Ovary (tissue), 9 donors: Measurements from ENCODE around the gene CIAO3. TPM values are rescaled to one million over a fixed set of nuclear protein-coding genes. Genes with fewer than 3 reads are reported as not detected.
A peak's percentile ranks its signal among the peaks of the same experiment; 100 is the strongest.

ENCODE experiments used
- DNase-seq, 5 donors: peaks; one replicate each; pipeline ENCODE4 v3.0.0-alpha.2; 2019 to 2020
- H3K27ac ChIP-seq, 2 donors: fragments of 200-600 bp; one replicate each; pipeline versions ENCODE4 v1.5.1 to v1.8.0; 2019 to 2022
- H3K27me3 ChIP-seq: fragments of 200-600 bp; one replicate; pipeline ENCODE4 v1.8.0; 2022
- H3K36me3 ChIP-seq: fragments of 200-600 bp; sonication (generic); one replicate; pipeline ENCODE4 v1.5.1; 2019
- H3K4me1 ChIP-seq: one replicate; pipeline ENCODE4 v1.8.1; 2013; ENCODE audit warnings: mild to moderate bottlenecking, moderate library complexity; ENCODE audit not compliant: insufficient read depth
- H3K4me3 ChIP-seq: fragments of 200-600 bp; sonication (generic); one replicate; pipeline ENCODE4 v1.5.1; 2017
- H3K9me3 ChIP-seq, 2 donors: fragments of 200-600 bp in 1 of 2; sonication (generic) in 1 of 2; one replicate each; pipeline versions ENCODE4 v1.5.1 to v1.8.1; 2013 to 2019; ENCODE audit warnings: mild to moderate bottlenecking in 1 of 2, moderate library complexity in 1 of 2
- EP300 ChIP-seq: sonication (generic); formaldehyde crosslinking; IDR thresholded peaks from one replicate; pipeline ENCODE4 v1.6.1; 2017; ENCODE audit warnings: antibody characterized with exemption
- POLR2A ChIP-seq: fragments of 450-650 bp; IDR thresholded peaks from one replicate; pipeline ENCODE4 v1.6.1; 2017; ENCODE audit warnings: antibody characterized with exemption, mild to moderate bottlenecking, moderate library complexity
- WGBS, 3 donors: extraction: QIAGEN DNeasy Blood & Tissue Kit in 1 of 3; methylation state at CpG; one replicate each; pipeline versions ENCODE4 v1.1.5 to v1.1.7; 2013 to 2017; 5-methylcytosine and 5-hydroxymethylcytosine counted together
- intact Hi-C, 4 donors: fragments of 100-400 bp; cut with DNase I; formaldehyde crosslinking; loops; one replicate each; pipeline versions ENCODE4 v1.11.0 to v1.15.1; 2022 to 2023
- polyA plus RNA-seq, 2 donors: library from polyadenylated mRNA; stranded (reverse); fragments of 200-250 nt in 1 of 2; fragments of 350-450 nt in 1 of 2; fragmentation: Illumina TruSeq in 1 of 2; extraction: RNeasy Lipid Tissue Mini Kit (QIAGEN cat#74804) in 1 of 2; gene quantifications; one replicate each; pipeline ENCODE4 v1.2.3, GENCODE V29; 2013 to 2014
- total RNA-seq, 7 donors: library from RNA; depleted of rRNA in 2 of 7; stranded (reverse); fragments of >200 nt in 2 of 7; fragmentation: NEBNext Ultra II Directional in 3 of 7; extraction: Animal tissue kit (Norgen Biotek cat#: 25700) in 3 of 7; gene quantifications; one replicate each; pipeline versions ENCODE4 v1.1.0 to v1.2.4, GENCODE V29; 2016 to 2023
- TF ChIP-seq, protein P1 (sequence below), 3 donors: fragments of 450-650 bp in 2 of 3; fragments of 200-600 bp in 1 of 3; IDR thresholded peaks; one replicate each; pipeline versions ENCODE4 v1.5.1 to v1.8.0; 2016 to 2022; ENCODE audit warnings: antibody characterized with exemption in 3 of 3, mild to moderate bottlenecking in 1 of 3
- donor health status: DM: no; HTN: no; CAD: no; lungs with moderate emphysema.
- donor health status: DM: no; HTN: no; CAD: no.
- donor health status: Bipolar disorder and iron deficiency.
- donor health status: DM: yes; HTN: yes; CAD: no.
- donor health status: DM: no; HTN: no; CAD: no.
- donor health status: DM: yes; HTN: yes; CAD: no.

The CIAO3 gene
- total and polyA plus RNA-seq, 9 donors = 8.5 to 32.5 (median 21.0) TPM

DNA sequence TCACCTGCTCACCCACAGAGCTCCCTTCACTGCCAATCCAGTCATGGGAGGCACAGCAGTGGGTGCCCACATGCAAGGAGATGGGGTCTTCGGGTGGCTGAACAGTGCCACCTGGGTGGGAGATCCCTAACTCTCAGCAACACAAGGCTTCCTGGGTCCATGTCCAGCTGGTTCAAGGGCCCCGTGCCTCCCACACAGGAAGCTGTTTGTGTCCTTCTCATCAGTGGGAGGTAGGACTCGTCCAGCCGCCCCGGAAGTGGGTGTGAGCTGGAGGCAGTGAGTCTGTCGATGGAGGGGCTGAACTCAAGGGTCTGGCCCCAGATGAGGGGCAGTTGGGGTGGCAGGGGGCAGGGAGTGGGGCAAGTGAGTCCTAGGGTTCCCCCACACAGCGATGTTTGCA lies 36.8 kb downstream of the CIAO3 start:
- TF ChIP-seq, protein P1, sequence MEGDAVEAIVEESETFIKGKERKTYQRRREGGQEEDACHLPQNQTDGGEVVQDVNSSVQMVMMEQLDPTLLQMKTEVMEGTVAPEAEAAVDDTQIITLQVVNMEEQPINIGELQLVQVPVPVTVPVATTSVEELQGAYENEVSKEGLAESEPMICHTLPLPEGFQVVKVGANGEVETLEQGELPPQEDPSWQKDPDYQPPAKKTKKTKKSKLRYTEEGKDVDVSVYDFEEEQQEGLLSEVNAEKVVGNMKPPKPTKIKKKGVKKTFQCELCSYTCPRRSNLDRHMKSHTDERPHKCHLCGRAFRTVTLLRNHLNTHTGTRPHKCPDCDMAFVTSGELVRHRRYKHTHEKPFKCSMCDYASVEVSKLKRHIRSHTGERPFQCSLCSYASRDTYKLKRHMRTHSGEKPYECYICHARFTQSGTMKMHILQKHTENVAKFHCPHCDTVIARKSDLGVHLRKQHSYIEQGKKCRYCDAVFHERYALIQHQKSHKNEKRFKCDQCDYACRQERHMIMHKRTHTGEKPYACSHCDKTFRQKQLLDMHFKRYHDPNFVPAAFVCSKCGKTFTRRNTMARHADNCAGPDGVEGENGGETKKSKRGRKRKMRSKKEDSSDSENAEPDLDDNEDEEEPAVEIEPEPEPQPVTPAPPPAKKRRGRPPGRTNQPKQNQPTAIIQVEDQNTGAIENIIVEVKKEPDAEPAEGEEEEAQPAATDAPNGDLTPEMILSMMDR (IDR thresholded peaks at IDR 0.05) = no peak
- no peak for TF ChIP-seq EP300
- no peak for TF ChIP-seq POLR2A
- Histone ChIP-seq H3K9me3 (no peaks in the 10 kb centered on the region), H3K4me1 (no peaks in the 10 kb centered on the region), H3K27me3 (peaks cover 9% of the 10 kb centered on the region), H3K4me3 (no peak overlapping the region), H3K36me3 (no peaks in the 10 kb centered on the region), H3K27ac (no peak overlapping the region)
- intact Hi-C loops = no loop called here
- WGBS, 3 donors = 41 to 49% (median 44%) methylated on average over 7 of the region's 7 CpGs
- no peak for DNase-seq

DNA sequence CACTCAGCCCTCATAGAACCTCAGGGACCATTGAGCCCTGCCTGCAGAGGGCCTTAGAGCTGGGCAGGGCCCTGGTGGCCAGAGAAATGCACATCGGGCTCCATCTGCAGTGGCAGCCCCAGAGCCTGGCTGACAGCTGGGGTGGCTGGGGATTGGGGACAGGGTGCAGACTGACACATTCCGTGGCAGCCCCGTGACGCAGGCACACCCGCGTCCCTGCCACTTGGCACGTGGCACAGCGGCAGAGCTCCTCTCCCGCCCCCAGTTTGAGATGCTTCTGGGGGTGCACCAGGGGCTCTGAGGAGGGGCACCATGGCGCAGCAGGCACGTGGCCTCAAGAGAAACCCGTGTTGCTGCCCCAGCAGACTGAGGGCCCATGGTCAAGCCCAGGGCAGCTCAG lies 37.4 kb downstream of the CIAO3 start:
- 72 to 75% (median 75%) methylated on average over 7 to 12 of the region's 12 CpGs for WGBS, 3 donors
- H3K4me3 ChIP-seq = no peak overlapping the region
- no peaks in the 10 kb centered on the region for H3K9me3 ChIP-seq
- TF ChIP-seq EP300 (no peak), POLR2A (no peak)
- TF ChIP-seq, protein P1 (IDR thresholded peaks at IDR 0.05) = no peak
- intact Hi-C loops = no loop called here
- DNase-seq = no peak
- peaks cover 7% of the 10 kb centered on the region for H3K27me3 ChIP-seq
- H3K27ac ChIP-seq = no peak overlapping the region
- H3K36me3 ChIP-seq = no peaks in the 10 kb centered on the region
- no peaks in the 10 kb centered on the region for H3K4me1 ChIP-seq

DNA sequence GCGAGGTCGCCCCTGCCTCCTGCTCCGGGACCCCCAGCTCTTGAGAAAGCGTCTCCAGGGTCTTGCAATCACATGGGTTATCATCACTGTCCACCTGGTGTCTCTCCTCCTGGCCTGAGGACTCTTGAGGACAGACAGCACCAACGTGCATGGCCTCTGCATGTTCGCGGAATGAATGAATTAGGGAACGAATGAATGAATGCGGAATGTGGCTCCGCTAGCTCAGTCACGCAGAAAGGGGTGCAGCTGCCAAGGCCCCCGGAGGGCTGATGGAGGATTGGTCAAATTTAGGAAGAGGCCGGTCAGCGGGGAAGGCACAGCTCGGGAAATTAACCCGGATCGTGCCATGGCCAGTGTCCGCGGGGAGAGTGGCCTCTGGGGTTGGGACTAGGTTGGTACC lies 38.5 kb downstream of the CIAO3 start:
- H3K9me3 ChIP-seq = no peaks in the 10 kb centered on the region
- no peaks in the 10 kb centered on the region for H3K4me1 ChIP-seq
- TF ChIP-seq EP300 (no peak), POLR2A (no peak)
- TF ChIP-seq, protein P1 (IDR thresholded peaks at IDR 0.05) = no peak
- no peaks in the 10 kb centered on the region for H3K36me3 ChIP-seq
- H3K4me3 ChIP-seq = no peak overlapping the region
- DNase-seq = no peak
- no peak overlapping the region for H3K27ac ChIP-seq
- peaks cover 7% of the 10 kb centered on the region for H3K27me3 ChIP-seq
- intact Hi-C loops = no loop called here
- 76 to 85% (median 84%) methylated on average over 19 of the region's 19 CpGs for WGBS, 3 donors

GRCh38 chr16:700684-701584 lies 39.9 kb downstream of the CIAO3 start:
- Histone ChIP-seq H3K4me1 (no peaks in the 10 kb centered on the region), H3K27me3 (peaks cover 7% of the 10 kb centered on the region), H3K4me3 (no peak overlapping the region), H3K36me3 (no peaks in the 10 kb centered on the region), H3K9me3 (no peaks in the 10 kb centered on the region), H3K27ac (no peak overlapping the region)
- peak in 2 of 5 donors; percentile 66 to 75 for DNase-seq
- intact Hi-C loops = no loop called here
- TF ChIP-seq, protein P1 (IDR thresholded peaks at IDR 0.05) = no peak
- TF ChIP-seq EP300 = no peak
- 1 to 5% (median 4%) methylated on average over 40 to 76 of the region's 76 CpGs for WGBS, 3 donors
